Fibroblast of mammary gland (primary cell): Measurements from ENCODE around the gene RGL1.
A peak's percentile ranks its signal among the peaks of the same experiment; 100 is the strongest.

Experiments used
- DNase-seq: peaks from one replicate; pipeline ENCODE4 v3.0.0-alpha.2; 2010; ENCODE audit warnings: low read depth
- H3K4me3 ChIP-seq: 2 replicates; pipeline ENCODE4 v1.5.1; 2011; ENCODE audit warnings: low read depth, mild to moderate bottlenecking, low read length, moderate library complexity; ENCODE audit not compliant: control insufficient read depth
- CTCF ChIP-seq: conservative IDR thresholded peaks from 2 replicates; pipeline ENCODE4 v1.5.1; 2011; ENCODE audit warnings: low read depth, low read length, inconsistent platforms; ENCODE audit not compliant: control insufficient read depth, insufficient read depth

RGL1 gene

GRCh38 chr1:183777328-183777727 is 27.6 kb upstream of the RGL1 start:
- no peak for TF ChIP-seq CTCF
- DNase-seq: peak; percentile 2
- no peak overlapping the region for H3K4me3 ChIP-seq

- DNase-seq: no peak
- H3K4me3 ChIP-seq: no peak overlapping the region
- TF ChIP-seq CTCF: no peak
Measured at GRCh38 chr1:183778045-183778444, 26.9 kb upstream of the RGL1 start.

DNA sequence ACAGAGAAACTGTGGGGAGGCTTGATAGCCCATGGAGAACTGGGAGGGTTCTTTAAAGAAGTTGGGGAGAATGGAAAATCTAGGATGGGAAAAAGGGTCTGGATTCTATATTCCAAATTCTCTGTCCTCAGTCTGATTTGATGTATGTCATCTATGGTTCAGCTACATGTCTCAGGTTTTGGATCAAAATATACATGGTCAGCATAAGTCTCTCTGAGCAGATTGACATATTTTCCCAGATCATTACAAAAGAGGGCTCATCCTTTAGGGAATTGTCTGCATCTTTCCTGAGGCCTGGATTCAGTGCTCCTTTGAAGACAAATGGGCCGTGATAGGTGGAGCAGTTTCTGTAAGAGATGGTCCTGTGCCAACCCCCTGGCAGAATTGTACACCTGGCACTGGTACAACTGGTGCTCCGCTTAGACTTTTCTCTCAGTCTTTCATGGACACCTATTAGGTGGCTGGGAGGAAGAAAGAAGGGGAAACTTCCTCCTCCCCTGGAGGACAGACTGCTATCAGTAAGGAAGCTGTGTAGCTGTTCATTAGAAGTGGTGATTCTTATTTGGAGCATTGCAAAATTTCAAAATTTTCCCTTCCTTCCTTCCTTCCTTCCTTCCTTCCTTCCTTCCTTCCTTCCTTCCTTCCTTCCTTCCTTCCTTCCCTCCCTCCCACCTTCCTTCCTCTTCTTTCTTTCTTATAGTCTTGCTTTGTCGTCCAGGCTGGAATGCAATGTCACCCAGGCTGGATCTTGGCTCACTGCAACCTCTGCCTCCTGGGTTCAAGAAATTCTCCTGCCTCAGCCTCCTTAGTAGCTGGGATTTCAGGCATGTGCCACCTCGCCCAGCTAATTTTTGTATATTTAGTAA is 26.1 kb upstream of the RGL1 start:
- DNase-seq: no peak
- H3K4me3 ChIP-seq: no peak overlapping the region
- TF ChIP-seq CTCF: no peak

DNA sequence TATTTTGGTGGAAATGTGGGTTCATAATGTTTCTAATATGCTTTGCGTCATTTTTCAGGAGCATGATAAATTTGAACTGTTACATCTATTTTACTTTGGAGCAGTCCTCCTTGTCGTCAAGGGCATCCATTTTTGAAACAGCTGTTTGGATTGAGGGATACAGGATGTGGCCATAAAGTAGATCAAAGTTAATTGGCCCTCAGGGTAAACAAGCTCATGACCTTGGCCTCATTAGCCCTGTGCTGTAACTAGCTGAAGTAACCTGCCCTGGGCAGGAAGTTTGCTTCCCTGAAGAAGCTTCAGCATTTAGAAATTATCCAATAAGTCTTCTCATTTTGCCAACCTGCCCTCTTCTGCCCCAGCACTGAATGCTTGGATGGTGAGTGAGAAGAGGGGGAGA is 24.8 kb upstream of the RGL1 start:
- TF ChIP-seq CTCF: no peak
- H3K4me3 ChIP-seq: no peak overlapping the region
- no peak for DNase-seq

GRCh38 chr1:183780757-183781156 is 24.2 kb upstream of the RGL1 start:
- DNase-seq: no peak
- H3K4me3 ChIP-seq: no peak overlapping the region
- no peak for TF ChIP-seq CTCF

- DNase-seq: peak; percentile 85
- no peak overlapping the region for H3K4me3 ChIP-seq
- no peak for TF ChIP-seq CTCF
Measured at GRCh38 chr1:183783342-183783741, 21.6 kb upstream of the RGL1 start.
